GM18861 (cell line): ENCODE measurements around the gene ATAD5.

ENCODE experiments used
- ATAC-seq: cut with Tn5 transposase; IDR thresholded peaks from one replicate; pipeline ENCODE4 v1.9.1; 2021; ENCODE audit not compliant: unreplicated experiment

ATAD5 gene

GRCh38 chr17:30823421-30823820 is 8.3 kb upstream of the ATAD5 start:
- ATAC-seq = no peak

GRCh38 chr17:30824002-30824355 is 7.8 kb upstream of the ATAD5 start:
- ATAC-seq = no peak

DNA sequence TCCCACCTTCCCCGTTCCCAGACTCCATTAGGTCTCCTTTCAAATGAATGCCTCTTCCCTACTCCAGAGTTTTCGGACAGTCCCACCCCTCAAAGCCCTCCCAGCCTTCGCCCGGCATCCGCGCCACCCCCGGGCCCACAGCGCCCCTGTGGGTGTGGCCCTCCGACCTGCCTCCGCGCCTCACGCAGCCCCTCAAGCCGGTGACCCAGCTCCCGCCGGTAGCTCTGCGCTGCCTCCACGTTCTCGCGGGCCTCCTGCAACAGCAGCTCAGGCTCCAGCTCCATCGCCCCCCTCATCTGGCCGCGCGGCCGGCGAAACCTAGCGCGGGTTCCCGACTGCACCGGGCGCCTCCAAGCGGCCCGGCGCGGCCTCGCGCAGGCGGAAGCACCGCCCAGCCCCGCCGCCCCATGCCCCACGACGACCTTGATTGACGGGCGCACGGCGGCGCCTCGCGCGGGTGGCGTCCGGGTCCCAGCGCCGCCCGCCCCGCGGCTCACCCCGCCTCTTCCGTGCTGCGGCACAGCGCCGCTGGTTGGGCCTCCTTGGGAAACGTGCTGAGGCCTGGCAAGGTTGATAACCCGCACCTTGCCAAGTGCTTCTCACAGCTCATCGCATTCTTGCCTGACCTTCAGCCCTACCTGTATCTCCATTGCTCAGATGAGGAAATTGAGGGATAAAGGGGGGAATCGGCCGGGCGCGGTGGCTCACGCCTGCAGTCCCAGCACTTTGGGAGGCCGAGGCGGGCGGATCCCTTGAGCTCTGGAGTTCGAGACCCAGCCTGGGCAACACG is 7.2 kb upstream of the ATAD5 start, which contains the start of gene CRLF3:
TSS of gene CRLF3 (minus strand) at position 337 of the 790 bp plus-strand sequence. CDS start at position 296, 41 bp downstream.
- peak; percentile 72 for ATAC-seq

DNA sequence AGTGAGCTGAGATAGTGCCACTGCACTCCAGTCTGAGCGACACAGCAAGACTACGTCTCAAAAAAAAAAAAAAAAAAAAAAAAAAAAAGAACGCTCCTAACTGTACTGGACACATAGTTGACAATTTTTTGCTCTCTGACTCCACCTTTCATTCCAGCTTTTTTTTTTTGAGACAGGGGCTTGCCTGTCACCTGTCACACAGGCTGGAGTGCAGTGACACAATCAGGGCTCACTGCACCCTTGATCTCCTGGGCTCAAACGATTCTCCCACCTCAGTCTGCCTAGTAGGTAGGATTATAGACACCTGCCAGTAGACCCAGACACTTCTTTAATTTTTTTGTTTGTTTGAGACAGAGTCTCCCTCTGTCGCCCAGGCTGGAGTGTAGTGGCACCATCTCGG is 4.7 kb upstream of the ATAD5 start:
- ATAC-seq = no peak

DNA sequence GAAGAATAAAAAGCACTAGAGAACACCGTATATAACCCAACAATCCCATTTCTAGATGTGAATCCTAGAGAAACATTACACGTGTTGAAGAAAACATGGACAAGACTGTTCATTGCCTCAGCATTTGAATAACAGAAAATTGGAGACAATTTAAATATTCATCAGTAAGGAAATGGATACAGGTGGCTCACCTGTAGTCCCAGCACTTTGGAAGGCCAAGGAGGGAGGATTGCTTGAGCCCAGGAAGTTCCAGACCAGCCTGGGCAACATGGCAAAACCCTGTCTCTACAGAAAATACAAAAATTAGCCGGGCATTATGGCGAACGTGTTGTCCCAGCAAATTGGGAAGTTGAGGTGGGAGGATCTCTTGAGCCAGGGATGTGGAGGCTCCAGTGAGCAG is 2.7 kb upstream of the ATAD5 start:
- ATAC-seq = no peak

DNA sequence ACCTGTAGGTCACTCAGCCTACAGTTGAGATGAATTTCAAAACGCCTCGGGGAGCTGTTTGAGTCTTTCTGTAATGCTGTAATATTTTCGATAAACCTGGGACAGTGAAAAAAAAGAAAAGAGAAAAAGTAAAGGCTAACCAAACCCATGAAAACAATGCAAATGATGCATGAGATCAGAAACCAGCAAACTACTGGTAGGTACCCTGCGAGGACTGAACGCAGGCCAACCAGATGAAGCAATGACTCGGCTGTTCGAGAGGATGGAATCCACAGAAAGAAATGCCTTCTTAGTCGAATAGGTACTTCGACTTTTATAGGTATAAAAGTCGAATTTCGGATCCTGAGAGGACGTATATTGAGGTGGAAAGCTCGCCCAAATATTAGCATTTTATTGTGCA is 509 bp upstream of the ATAD5 start:
- no peak for ATAC-seq

- ATAC-seq = no peak
These were observed 815 bp downstream of the ATAD5 start for GRCh38 chr17:30832438-30833124.

DNA sequence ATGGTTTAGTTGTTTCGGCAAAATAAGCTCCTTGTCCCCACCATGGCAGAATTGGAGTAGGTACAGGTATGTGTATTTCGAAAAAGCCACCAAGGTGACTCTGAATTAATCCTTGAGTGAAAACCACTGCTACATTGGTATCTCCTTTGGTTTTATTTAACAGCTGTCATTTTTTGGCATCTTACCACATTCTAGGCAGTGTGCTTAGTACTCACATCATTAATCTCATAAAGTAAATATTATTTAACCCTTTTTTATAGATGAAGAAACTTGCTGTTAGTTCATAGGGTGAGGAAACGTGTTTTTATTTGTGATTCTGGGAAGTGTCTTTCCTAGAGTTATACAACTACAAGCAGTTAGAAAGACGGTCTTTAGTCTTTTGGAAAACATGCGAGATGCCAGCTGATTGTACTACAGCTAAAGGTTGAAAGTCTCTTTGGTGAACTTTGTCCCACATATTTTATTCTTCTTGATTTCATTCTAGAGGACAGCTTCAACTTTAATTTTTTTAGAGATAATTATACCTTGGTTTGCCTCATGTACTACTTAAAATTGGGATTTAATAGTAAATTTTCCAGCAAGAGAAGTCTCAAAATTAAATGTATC is 6.5 kb downstream of the ATAD5 start:
- ATAC-seq = no peak

GRCh38 chr17:30840771-30841170 is 9.0 kb downstream of the ATAD5 start:
- no peak for ATAC-seq

DNA sequence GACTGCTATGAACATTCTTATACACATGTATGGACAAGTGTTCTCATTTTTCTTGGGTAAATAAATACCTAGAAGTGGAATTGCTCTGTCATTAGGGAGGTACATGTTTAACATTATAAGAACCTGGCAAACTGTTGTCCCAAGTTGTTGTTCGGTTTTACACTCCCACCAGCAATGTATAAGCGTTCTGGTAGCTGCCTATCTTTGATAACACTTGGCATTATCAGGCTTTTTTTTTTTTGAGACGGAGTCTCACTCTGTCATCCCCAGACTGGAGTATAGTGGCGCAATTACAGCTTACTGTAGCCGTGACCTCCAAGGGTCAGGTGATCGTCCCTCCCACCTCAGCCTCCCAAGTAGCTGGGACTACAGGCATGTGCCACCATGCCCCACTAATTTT is 16.3 kb downstream of the ATAD5 start:
- ATAC-seq = no peak

DNA sequence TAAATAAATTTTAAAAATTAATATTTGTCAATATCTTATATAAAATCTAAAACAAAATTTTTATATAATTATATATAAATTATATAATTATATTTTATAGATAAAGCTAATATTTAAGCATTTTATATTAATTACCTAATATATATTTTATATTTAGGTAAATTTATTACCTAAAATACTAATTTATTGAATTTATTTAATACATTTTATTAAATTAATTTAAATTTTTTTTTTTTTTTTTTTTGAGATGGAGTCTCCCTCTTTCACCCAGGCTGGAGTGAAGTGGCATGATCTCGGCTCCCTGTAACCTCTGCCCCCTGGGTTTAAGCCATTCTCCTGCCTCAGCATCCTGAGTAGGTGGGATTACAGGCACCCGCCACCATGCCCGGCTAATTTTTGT is 22.4 kb downstream of the ATAD5 start:
- ATAC-seq = no peak

- ATAC-seq = no peak
These were observed 26.9 kb downstream of the ATAD5 start for GRCh38 chr17:30858556-30859250.

GRCh38 chr17:30864636-30865035 is 32.9 kb downstream of the ATAD5 start:
- ATAC-seq = no peak

GRCh38 chr17:30869005-30869404 is 37.2 kb downstream of the ATAD5 start:
- ATAC-seq = no peak

GRCh38 chr17:30886187-30886586 is 54.4 kb downstream of the ATAD5 start:
- ATAC-seq = no peak

GRCh38 chr17:30894236-30894635 is 62.5 kb downstream of the ATAD5 start:
- no peak for ATAC-seq

GRCh38 chr17:30897311-30897710 is 65.5 kb downstream of the ATAD5 start:
- no peak for ATAC-seq

- peak; percentile 16 for ATAC-seq
These were observed 74.0 kb downstream of the ATAD5 start for GRCh38 chr17:30905742-30906100.

DNA sequence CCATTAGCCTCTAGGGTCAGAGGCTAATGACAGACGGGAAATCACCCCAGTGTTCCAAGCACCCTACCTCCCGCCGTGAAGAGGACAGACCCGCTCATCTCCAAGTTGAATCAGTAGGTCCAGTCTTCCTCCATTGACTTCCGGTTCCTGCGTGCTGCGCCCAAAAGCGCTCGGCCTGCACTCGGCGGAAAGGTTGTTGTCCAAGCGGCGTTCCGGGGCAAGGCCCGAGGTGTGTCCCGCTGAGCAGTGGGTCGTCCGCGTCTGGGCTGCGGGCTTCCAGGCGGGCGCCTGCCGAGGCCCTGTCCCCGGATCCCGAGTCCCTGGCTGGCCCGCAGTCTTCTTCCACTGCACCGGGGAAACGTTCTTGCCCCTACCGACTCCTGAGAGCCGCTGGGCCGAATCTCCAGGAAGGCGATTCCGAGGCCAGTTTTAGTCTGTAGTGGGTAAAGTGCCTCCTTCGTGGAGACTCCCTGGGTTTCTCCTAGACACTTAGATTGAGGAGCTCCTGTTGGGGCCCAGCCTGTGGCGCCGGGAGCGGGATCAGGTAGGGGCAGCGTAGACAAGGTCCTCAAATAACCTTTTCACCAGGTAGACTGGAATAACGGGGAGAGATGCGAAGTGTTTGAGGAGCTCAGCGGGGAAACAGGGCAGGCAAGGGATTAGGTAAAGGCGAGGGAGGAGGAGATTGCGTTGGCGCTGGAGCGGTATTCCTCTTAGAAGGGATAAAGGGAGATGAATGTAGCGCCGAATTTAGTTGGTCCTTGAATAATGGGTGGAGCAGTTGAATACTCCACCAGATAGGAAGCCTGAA is 74.5 kb downstream of the ATAD5 start, which contains the start of gene TEFM:
TSS of gene TEFM (minus strand) at position 138 of the 811 bp plus-strand sequence. CDS start at position 98, 40 bp downstream.
- peak; percentile 81 for ATAC-seq

DNA sequence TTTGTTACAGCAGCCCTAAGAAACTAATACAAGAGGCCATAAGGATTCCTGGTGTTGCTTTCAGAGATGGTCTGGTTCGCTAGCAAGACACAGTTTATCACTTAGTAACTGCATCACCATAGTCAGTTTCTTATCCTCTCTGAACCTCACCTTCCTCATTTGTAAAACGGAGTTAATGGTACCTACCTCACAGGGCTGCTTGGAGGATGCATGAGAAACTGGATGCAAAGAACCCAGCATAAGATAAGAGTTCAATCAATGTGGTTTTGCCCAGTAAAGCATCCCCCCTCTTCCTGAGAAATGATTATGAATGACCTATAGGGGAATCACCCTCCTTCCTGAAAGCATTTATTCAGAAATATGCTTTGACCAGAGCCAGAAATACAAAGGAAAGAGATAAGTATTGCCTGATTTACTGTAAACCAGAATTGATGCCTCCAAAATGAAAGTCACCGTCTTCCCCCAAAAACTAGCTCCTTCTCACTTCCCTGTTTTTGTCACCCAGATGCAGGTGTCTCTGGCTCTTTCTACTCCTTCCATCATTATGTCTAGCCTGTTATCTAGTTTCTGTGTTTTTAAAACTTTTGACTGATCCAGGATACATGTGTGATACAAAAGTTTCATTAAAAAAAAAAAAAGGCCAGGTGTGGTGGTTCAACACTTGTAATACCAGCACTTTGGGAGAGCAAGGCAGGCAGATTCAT is 77.1 kb downstream of the ATAD5 start:
- ATAC-seq = no peak
